CD4-positive, alpha-beta memory T cell (primary cell): ENCODE results near the gene USP47. TPM values are rescaled to one million over a fixed set of nuclear protein-coding genes. Genes with fewer than 3 reads are reported as not detected.

Experiments
- CTCF ChIA-PET: fragments of 350-600 bp; sonication (Branson Sonifier 250); formaldehyde crosslinking; loops from one replicate; lab custom pipeline; 2021; ENCODE audit warnings: inconsistent platforms; ENCODE audit not compliant: partially characterized antibody; lab: Charles Lee
- POLR2A ChIA-PET: fragments of 350-600 bp; sonication (Branson Sonifier 250); formaldehyde crosslinking; loops from one replicate; lab custom pipeline; 2021; ENCODE audit not compliant: partially characterized antibody; lab: Charles Lee
- DNase-seq, 5 donors: peaks; one replicate each; pipeline versions ENCODE4 v3.0.0 to v3.0.0-alpha.2; 2020 to 2022; ENCODE audit warnings: mixed read lengths in 1 of 5
- H3K27ac ChIP-seq: one replicate; pipeline ENCODE4 v1.7.0; 2013; ENCODE audit warnings: low read depth, low read length
- H3K27me3 ChIP-seq: 2 replicates; pipeline ENCODE4 v1.7.0; 2013; ENCODE audit warnings: mild to moderate bottlenecking, low read length, moderate library complexity; ENCODE audit not compliant: insufficient read depth
- H3K36me3 ChIP-seq: 2 replicates; pipeline ENCODE4 v1.7.0; 2013; ENCODE audit warnings: mild to moderate bottlenecking, low read length, moderate library complexity; ENCODE audit not compliant: insufficient read depth
- H3K4me1 ChIP-seq: 2 replicates; pipeline ENCODE4 v1.7.0; 2013; ENCODE audit warnings: mild to moderate bottlenecking, low read length, moderate library complexity; ENCODE audit not compliant: insufficient read depth
- H3K4me3 ChIP-seq, 2 donors: one replicate each; pipeline ENCODE4 v1.7.0; 2013; ENCODE audit warnings: low read length in 2 of 2, mild to moderate bottlenecking in 1 of 2
- H3K9me3 ChIP-seq, 2 donors: one replicate each; pipeline ENCODE4 v1.7.0; 2013; ENCODE audit warnings: low read length in 2 of 2, control low read depth in 1 of 2; ENCODE audit not compliant: control insufficient read depth in 1 of 2
- H3K27ac Mint-ChIP-seq, 7 donors: one replicate each; pipeline ENCODE4 v1.8.0; 2020 to 2021; ENCODE audit warnings: mixed read lengths in 7 of 7, mild to moderate bottlenecking in 6 of 7, inconsistent platforms in 3 of 7, moderate library complexity in 3 of 7
- H3K27me3 Mint-ChIP-seq, 2 donors: one replicate each; pipeline ENCODE4 v1.8.0; 2020 to 2021; ENCODE audit warnings: mixed read lengths in 2 of 2
- H3K36me3 Mint-ChIP-seq, 2 donors: one replicate each; pipeline ENCODE4 v1.8.0; 2020 to 2021; ENCODE audit warnings: mixed read lengths in 2 of 2, inconsistent platforms in 1 of 2, mild to moderate bottlenecking in 1 of 2
- H3K4me1 Mint-ChIP-seq, 4 donors: one replicate each; pipeline ENCODE4 v1.8.0; 2020 to 2021; ENCODE audit warnings: mixed read lengths in 4 of 4, mild to moderate bottlenecking in 1 of 4
- H3K4me3 Mint-ChIP-seq, 8 donors: one replicate each; pipeline ENCODE4 v1.8.0; 2020 to 2021; ENCODE audit warnings: mixed read lengths in 8 of 8, mild to moderate bottlenecking in 7 of 8, moderate library complexity in 6 of 8, inconsistent platforms in 3 of 8
- H3K9me3 Mint-ChIP-seq, 8 donors: one replicate each; pipeline ENCODE4 v1.8.0; 2020 to 2021; ENCODE audit warnings: mixed read lengths in 8 of 8, mild to moderate bottlenecking in 5 of 8, inconsistent platforms in 3 of 8, moderate library complexity in 1 of 8
- intact Hi-C: fragments of 100-400 bp; cut with micrococcal nuclease; formaldehyde crosslinking; loops from one replicate; pipeline ENCODE4 v1.15.1; 2023
- polyA plus RNA-seq, 2 donors: library from polyadenylated mRNA; unstranded; fragments of 300-500 nt; fragmentation: Illumina TruSeq; gene quantifications; one replicate each; pipeline ENCODE4 v1.2.3, GENCODE V29; 2021
- total RNA-seq, 2 experiments: library from RNA; stranded (reverse); gene quantifications; one replicate each; pipeline ENCODE4 v1.2.3, GENCODE V29; 2021

The USP47 gene
- 10 to 100 TPM; 62.2 to 65.9 TPM for total RNA-seq
- 10 to 100 TPM; 43.7 to 51.5 TPM for polyA plus RNA-seq

GRCh38 chr11:11841723-11842420 is at the start of gene USP47:
USP47 (plus strand) TSS chr11:11841972; CDS start chr11:11842186, 214 bp downstream.
- peaks cover 8 to 11% of the 10 kb centered on the region in 2 donors for H3K27me3 Mint-ChIP-seq
- peaks cover 39% of the 10 kb centered on the region for H3K4me1 ChIP-seq
- no peaks in the 10 kb centered on the region for H3K9me3 ChIP-seq
- H3K36me3 ChIP-seq = no peaks in the 10 kb centered on the region
- H3K27me3 ChIP-seq = no peaks in the 10 kb centered on the region
- no peaks in the 10 kb centered on the region for H3K9me3 Mint-ChIP-seq
- ChIA-PET POLR2A (interaction anchor here (0.7 to 4.3 kb wide), 15 partner anchors 8 to 1385 kb away, joined by 3 to 44 read pairs (median 4); partner anchors contain the start of genes CTR9, EIF4G2 and RNF141), CTCF (interaction anchor here (0.6 to 3.2 kb wide), 9 partner anchors 10 to 1033 kb away, joined by 3 to 11 read pairs (median 4); partner anchors contain the start of gene EIF4G2)
- peaks cover 0 to 24% (median 2%) of the 10 kb centered on the region in 4 donors for H3K4me1 Mint-ChIP-seq
- peaks cover 0 to 6% of the 10 kb centered on the region in 2 donors for H3K36me3 Mint-ChIP-seq
- intact Hi-C loops = loop anchor here (5.0 to 10.0 kb wide), 5 partner anchors 985 to 1623 kb away; partner anchors contain the start of genes AMPD3, BTBD10, CTR9 and EIF4G2
- H3K27ac ChIP-seq = peak within 1 kb of the TSS; percentile 98
- H3K4me3 ChIP-seq = peak within 1 kb of the TSS; percentile 27 to 85
- peak within 1 kb of the TSS in 1 of 8 donors; percentile 86 for H3K4me3 Mint-ChIP-seq
- DNase-seq = peak; percentile 91 to 96 (median 95)
- peak within 1 kb of the TSS in 4 of 7 donors; percentile 88 to 90 (median 90) for H3K27ac Mint-ChIP-seq

GRCh38 chr11:11793073-11793472 is 48.7 kb upstream of the USP47 start:
- ChIA-PET POLR2A (no interaction called here), CTCF (interaction anchor here (1.0 to 3.9 kb wide), 4 partner anchors 7 to 768 kb away, joined by 3 to 22 read pairs (median 10); no protein-coding TSS in a partner anchor)
- Histone ChIP-seq H3K27me3 (no peaks in the 10 kb centered on the region), H3K27ac (no peak overlapping the region), H3K36me3 (no peaks in the 10 kb centered on the region), H3K4me3 (no peak overlapping the region), H3K4me1 (no peaks in the 10 kb centered on the region), H3K9me3 (no peaks in the 10 kb centered on the region)
- H3K4me3 Mint-ChIP-seq = no peak overlapping the region
- H3K27me3 Mint-ChIP-seq = peaks cover 16 to 17% of the 10 kb centered on the region in 2 donors
- DNase-seq = no peak
- no peaks in the 10 kb centered on the region for H3K9me3 Mint-ChIP-seq
- no peaks in the 10 kb centered on the region for H3K4me1 Mint-ChIP-seq
- intact Hi-C loops = no loop called here
- H3K36me3 Mint-ChIP-seq = no peaks in the 10 kb centered on the region
- H3K27ac Mint-ChIP-seq = no peak overlapping the region

GRCh38 chr11:11798586-11799438 is 43.0 kb upstream of the USP47 start:
- no peaks in the 10 kb centered on the region for H3K4me1 Mint-ChIP-seq
- no peak overlapping the region for H3K4me3 ChIP-seq

GRCh38 chr11:11805228-11805627 is 36.5 kb upstream of the USP47 start:
- ChIA-PET POLR2A (no interaction called here), CTCF (interaction anchor here (1.0 to 1.3 kb wide), 2 partner anchors 18 to 44 kb away, joined by 3 read pairs; no protein-coding TSS in a partner anchor)
- Histone ChIP-seq H3K27ac (no peak overlapping the region), H3K4me1 (no peaks in the 10 kb centered on the region), H3K9me3 (no peaks in the 10 kb centered on the region), H3K4me3 (no peak overlapping the region), H3K36me3 (no peaks in the 10 kb centered on the region), H3K27me3 (no peaks in the 10 kb centered on the region)
- DNase-seq = no peak
- Mint-ChIP-seq H3K9me3 (peaks cover 0 to 9% (median 2%) of the 10 kb centered on the region in 8 donors), H3K27me3 (peaks cover 9 to 10% of the 10 kb centered on the region in 2 donors), H3K4me1 (no peaks in the 10 kb centered on the region), H3K36me3 (no peaks in the 10 kb centered on the region), H3K4me3 (no peak overlapping the region), H3K27ac (no peak overlapping the region)
- intact Hi-C loops = no loop called here

More at GRCh38 chr11:11798586-11799438, 43.0 kb upstream of the USP47 start:
- no peak overlapping the region for H3K27ac ChIP-seq
- intact Hi-C loops = loop anchor here (1.0 to 2.0 kb wide), 5 partner anchors 50 to 482 kb away; no protein-coding TSS in a partner anchor
- Mint-ChIP-seq H3K27me3 (peaks cover 21% of the 10 kb centered on the region in 2 donors), H3K9me3 (no peaks in the 10 kb centered on the region), H3K27ac (no peak overlapping the region), H3K36me3 (no peaks in the 10 kb centered on the region), H3K4me3 (no peak overlapping the region)
- DNase-seq = peak; percentile 52 to 71 (median 68)
- H3K36me3 ChIP-seq = no peaks in the 10 kb centered on the region
- POLR2A ChIA-PET = interaction anchor here (1.1 kb wide), 1 partner anchor 50 kb away, joined by 3 read pairs; no protein-coding TSS in a partner anchor
- H3K4me1 ChIP-seq = no peaks in the 10 kb centered on the region
- no peaks in the 10 kb centered on the region for H3K9me3 ChIP-seq
- H3K27me3 ChIP-seq = no peaks in the 10 kb centered on the region
- CTCF ChIA-PET = interaction anchor here (0.6 to 5.5 kb wide), 39 partner anchors 7 to 773 kb away, joined by 3 to 96 read pairs (median 5); partner anchors contain the start of gene USP47

- Histone ChIP-seq H3K9me3 (no peaks in the 10 kb centered on the region), H3K27me3 (no peaks in the 10 kb centered on the region), H3K4me1 (no peaks in the 10 kb centered on the region), H3K36me3 (no peaks in the 10 kb centered on the region), H3K27ac (no peak overlapping the region), H3K4me3 (no peak overlapping the region)
- Mint-ChIP-seq H3K27me3 (peaks cover 10 to 11% of the 10 kb centered on the region in 2 donors), H3K27ac (no peak overlapping the region), H3K9me3 (peaks cover 0 to 9% (median 2%) of the 10 kb centered on the region in 8 donors), H3K4me3 (no peak overlapping the region), H3K4me1 (no peaks in the 10 kb centered on the region), H3K36me3 (no peaks in the 10 kb centered on the region)
- CTCF ChIA-PET = interaction anchor here (0.8 to 1.4 kb wide), 4 partner anchors 8 to 778 kb away, joined by 3 to 4 read pairs (median 3); no protein-coding TSS in a partner anchor
- POLR2A ChIA-PET = no interaction called here
- intact Hi-C loops = no loop called here
- DNase-seq = no peak
Observed at GRCh38 chr11:11806074-11806473, 35.7 kb upstream of the USP47 start.

GRCh38 chr11:11806586-11806985 is 35.2 kb upstream of the USP47 start:
- no peak overlapping the region for H3K4me3 Mint-ChIP-seq
- H3K9me3 Mint-ChIP-seq = peaks cover 0 to 9% (median 2%) of the 10 kb centered on the region in 8 donors
- Histone ChIP-seq H3K4me3 (no peak overlapping the region), H3K9me3 (no peaks in the 10 kb centered on the region), H3K27me3 (no peaks in the 10 kb centered on the region), H3K36me3 (no peaks in the 10 kb centered on the region), H3K4me1 (no peaks in the 10 kb centered on the region), H3K27ac (no peak overlapping the region)
- H3K27ac Mint-ChIP-seq = no peak overlapping the region
- CTCF ChIA-PET = interaction anchor here (0.7 to 1.6 kb wide), 4 partner anchors 7 to 778 kb away, joined by 3 to 8 read pairs (median 5); no protein-coding TSS in a partner anchor
- peaks cover 10 to 11% of the 10 kb centered on the region in 2 donors for H3K27me3 Mint-ChIP-seq
- no peaks in the 10 kb centered on the region for H3K36me3 Mint-ChIP-seq
- intact Hi-C loops = no loop called here
- POLR2A ChIA-PET = no interaction called here
- no peaks in the 10 kb centered on the region for H3K4me1 Mint-ChIP-seq
- no peak for DNase-seq
